ENCODE measurements around the gene NSUN5. TPM values are rescaled to one million over a fixed set of nuclear protein-coding genes. Genes with fewer than 3 reads are reported as not detected.
A peak's percentile ranks its signal among the peaks of the same experiment; 100 is the strongest.
"Not testable (repeated sequence)": the region's sequence is repeated elsewhere in the genome, so short reads cannot be mapped to it uniquely, and the experiment has no call there.

The NSUN5 gene
- total RNA-seq, 2 donors from 2014 or later, result 49.7 to 73.8 TPM

GRCh38 chr7:73318656-73319204 lies 10.1 kb upstream of the NSUN5 start:
- H3K27ac Mint-ChIP-seq; H3K27me3 Mint-ChIP-seq; DNase-seq (ENCODE audit: low spot score); H3K36me3 Mint-ChIP-seq; H3K9me3 Mint-ChIP-seq; H3K4me3 Mint-ChIP-seq; H3K4me1 Mint-ChIP-seq (ENCODE audit: low read depth in 2 of 2): not testable (repeated sequence)
- peak in 1 of 2 donors; percentile 38 for ATAC-seq

DNA sequence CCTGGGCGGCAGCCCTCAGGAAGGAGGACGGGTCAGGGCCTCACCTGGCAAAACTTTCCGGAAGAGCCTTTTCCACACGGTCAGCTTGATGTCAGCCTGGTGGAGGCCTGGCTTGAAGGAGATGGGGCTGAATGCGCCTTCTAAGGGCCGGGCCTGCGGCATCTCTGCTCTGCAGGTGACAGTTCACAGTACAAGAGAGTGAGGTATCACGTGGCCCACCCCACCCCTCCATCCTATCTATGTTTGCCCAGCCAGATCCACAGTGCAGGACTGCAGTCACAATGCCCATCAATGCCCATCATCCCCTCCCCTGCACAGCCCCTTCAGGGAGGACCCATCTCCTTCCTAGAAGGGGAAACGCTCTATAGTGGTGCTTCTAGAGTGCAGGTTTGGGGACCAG lies 7.9 kb upstream of the NSUN5 start:
- Mint-ChIP-seq H3K36me3 (no peaks in the 10 kb centered on the region), H3K27me3 (no peaks in the 10 kb centered on the region)

GRCh38 chr7:73314271-73314670 lies 5.6 kb upstream of the NSUN5 start:
- no peak overlapping the region for H3K27ac Mint-ChIP-seq

More for the DNA sequence above, 7.9 kb upstream of the NSUN5 start:
- ATAC-seq, result peak in 1 of 2 donors; percentile 37
- Mint-ChIP-seq H3K27ac (no peak overlapping the region), H3K4me1 (ENCODE audit: low read depth in 2 of 2) (no peaks in the 10 kb centered on the region), H3K4me3 (no peak overlapping the region), H3K9me3 (no peaks in the 10 kb centered on the region)
- DNase-seq (ENCODE audit: low spot score), result no peak

GRCh38 chr7:73313521-73313906 lies 4.9 kb upstream of the NSUN5 start:
- H3K36me3 Mint-ChIP-seq, result no peaks in the 10 kb centered on the region
- no peaks in the 10 kb centered on the region for H3K27me3 Mint-ChIP-seq
- DNase-seq (ENCODE audit: low spot score) (no peak), ATAC-seq (no peak)
- no peak overlapping the region for H3K4me3 Mint-ChIP-seq
- peaks cover 6 to 7% of the 10 kb centered on the region in 2 donors for H3K4me1 Mint-ChIP-seq (ENCODE audit: low read depth in 2 of 2)
- no peak overlapping the region for H3K27ac Mint-ChIP-seq
- H3K9me3 Mint-ChIP-seq, result no peaks in the 10 kb centered on the region

More at GRCh38 chr7:73314271-73314670, 5.6 kb upstream of the NSUN5 start:
- Mint-ChIP-seq H3K4me1 (ENCODE audit: low read depth in 2 of 2) (peaks cover 2 to 3% of the 10 kb centered on the region in 2 donors), H3K4me3 (no peak overlapping the region), H3K36me3 (no peaks in the 10 kb centered on the region), H3K27me3 (no peaks in the 10 kb centered on the region), H3K9me3 (no peaks in the 10 kb centered on the region)
- DNase-seq (ENCODE audit: low spot score), result no peak
- no peak for ATAC-seq

GRCh38 chr7:73312831-73313520 lies 4.3 kb upstream of the NSUN5 start:
- peaks cover 9 to 11% of the 10 kb centered on the region in 2 donors for H3K4me1 Mint-ChIP-seq (ENCODE audit: low read depth in 2 of 2)
- ATAC-seq (no peak), DNase-seq (ENCODE audit: low spot score) (no peak)
- no peaks in the 10 kb centered on the region for H3K9me3 Mint-ChIP-seq
- no peak overlapping the region for H3K27ac Mint-ChIP-seq
- no peaks in the 10 kb centered on the region for H3K36me3 Mint-ChIP-seq
- H3K27me3 Mint-ChIP-seq, result no peaks in the 10 kb centered on the region
- H3K4me3 Mint-ChIP-seq, result no peak overlapping the region

DNA sequence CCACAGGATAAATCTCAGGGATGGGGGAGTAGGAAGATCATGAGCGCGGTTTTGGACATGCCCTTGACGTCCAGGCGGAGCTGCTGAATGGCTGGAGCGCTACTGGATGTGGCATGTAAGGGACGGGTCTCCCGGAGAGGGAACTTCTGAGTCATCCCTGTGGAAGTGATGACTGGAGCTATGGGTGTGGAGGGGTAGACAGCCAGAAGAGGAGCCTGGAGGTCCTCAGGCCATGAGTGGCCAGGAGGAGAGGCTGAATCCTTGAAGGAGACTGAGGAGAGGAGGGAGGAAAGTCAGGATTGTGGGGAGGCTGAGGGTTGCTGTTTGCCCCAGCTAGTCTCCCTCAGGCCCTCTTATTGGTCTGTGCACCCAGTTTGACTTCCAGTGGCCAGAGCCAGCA lies 2.8 kb upstream of the NSUN5 start:
- H3K27me3 Mint-ChIP-seq; H3K27ac Mint-ChIP-seq; H3K4me3 Mint-ChIP-seq; H3K9me3 Mint-ChIP-seq; ATAC-seq; DNase-seq (ENCODE audit: low spot score): not testable (repeated sequence)
- Mint-ChIP-seq H3K4me1 (ENCODE audit: low read depth in 2 of 2) (peaks cover 24% of the 10 kb centered on the region in 2 donors), H3K36me3 (peaks cover 13% of the 10 kb centered on the region)

GRCh38 chr7:73308074-73308664 lies 457 bp downstream of the NSUN5 start:
- Mint-ChIP-seq H3K27me3 (no peaks in the 10 kb centered on the region), H3K4me1 (ENCODE audit: low read depth in 2 of 2) (peaks cover 30 to 31% of the 10 kb centered on the region in 2 donors), H3K9me3 (no peaks in the 10 kb centered on the region), H3K36me3 (peaks cover 20% of the 10 kb centered on the region), H3K27ac (peak overlapping the region; percentile 82 to 96), H3K4me3 (peak overlapping the region; percentile 95)
- no peak for DNase-seq (ENCODE audit: low spot score)
- ATAC-seq, result peak; percentile 68

DNA sequence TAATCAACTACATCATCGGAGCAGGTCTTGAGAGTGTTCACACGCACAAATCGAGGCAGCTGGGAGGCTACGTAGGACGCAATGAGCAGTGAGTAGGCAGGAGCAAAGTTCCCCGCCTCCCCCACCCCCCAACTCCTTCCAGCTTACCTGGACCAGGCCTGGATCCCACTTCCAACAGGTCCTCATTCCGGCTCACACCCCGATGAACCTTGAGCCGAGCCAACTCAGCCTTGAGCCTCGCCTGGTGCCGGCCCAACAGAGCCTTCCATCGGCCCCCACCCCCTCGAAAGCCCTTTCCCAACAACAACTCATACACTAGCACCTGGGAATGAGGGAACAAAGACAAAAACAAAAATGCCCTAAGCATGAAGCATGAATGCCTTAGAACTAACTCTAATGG lies 1.2 kb downstream of the NSUN5 start:
- Mint-ChIP-seq H3K27ac (peak overlapping the region; percentile 82 to 96), H3K4me3 (peak overlapping the region; percentile 95)

DNA sequence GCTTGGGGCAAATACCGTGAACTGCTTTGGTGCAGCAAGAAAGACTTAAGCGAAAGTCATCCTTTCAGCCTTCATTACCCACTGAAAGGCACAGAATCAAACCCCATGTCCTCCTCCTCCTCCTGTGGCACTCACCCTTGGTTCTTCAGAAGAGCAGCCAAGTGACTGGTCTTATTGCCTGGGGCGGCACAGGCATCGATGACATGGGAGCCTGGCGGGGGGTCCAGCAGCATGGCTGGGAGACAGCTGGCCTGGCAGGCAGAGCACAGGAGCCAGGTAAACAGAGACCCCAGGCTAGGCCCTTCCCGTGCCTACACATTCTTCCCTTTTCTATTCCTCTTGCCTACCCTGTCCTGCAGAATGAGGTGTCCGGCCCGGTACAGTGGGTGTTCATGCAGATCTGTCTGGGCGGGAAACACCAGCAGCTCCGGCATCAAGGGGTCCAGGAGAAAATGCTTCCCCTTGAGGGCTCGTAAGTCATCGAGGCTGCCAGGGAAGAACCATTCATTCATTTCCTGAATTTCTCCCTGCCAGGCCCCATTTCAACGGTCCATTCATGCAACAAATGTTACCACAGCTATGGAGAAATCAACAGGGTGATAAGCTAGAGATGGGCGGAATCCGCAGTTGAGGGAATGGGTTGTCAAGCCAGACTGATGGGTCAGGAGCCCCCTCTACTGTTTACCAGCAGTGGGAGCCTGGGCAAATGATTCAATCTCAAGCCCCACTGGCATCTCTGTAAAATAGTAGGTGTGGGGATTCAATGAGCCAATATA lies 3.8 kb downstream of the NSUN5 start:
- H3K27ac Mint-ChIP-seq; DNase-seq (ENCODE audit: low spot score); H3K27me3 Mint-ChIP-seq: not testable (repeated sequence)

More for the DNA sequence above, 1.2 kb downstream of the NSUN5 start:
- Mint-ChIP-seq H3K27me3 (no peaks in the 10 kb centered on the region), H3K4me1 (ENCODE audit: low read depth in 2 of 2) (peaks cover 30 to 31% of the 10 kb centered on the region in 2 donors), H3K36me3 (peaks cover 20% of the 10 kb centered on the region), H3K9me3 (no peaks in the 10 kb centered on the region)
- ATAC-seq (no peak), DNase-seq (ENCODE audit: low spot score) (no peak)

GRCh38 chr7:73304071-73304470 lies 4.6 kb downstream of the NSUN5 start:
- ATAC-seq, result no peak
- Mint-ChIP-seq H3K4me1 (ENCODE audit: low read depth in 2 of 2) (peaks cover 27% of the 10 kb centered on the region in 2 donors), H3K27me3 (no peaks in the 10 kb centered on the region)

More for the DNA sequence above, 3.8 kb downstream of the NSUN5 start:
- H3K4me3 Mint-ChIP-seq, ATAC-seq, H3K9me3 Mint-ChIP-seq: not testable (repeated sequence)
- Mint-ChIP-seq H3K36me3 (peaks cover 20% of the 10 kb centered on the region), H3K4me1 (ENCODE audit: low read depth in 2 of 2) (peaks cover 30 to 31% of the 10 kb centered on the region in 2 donors)

DNA sequence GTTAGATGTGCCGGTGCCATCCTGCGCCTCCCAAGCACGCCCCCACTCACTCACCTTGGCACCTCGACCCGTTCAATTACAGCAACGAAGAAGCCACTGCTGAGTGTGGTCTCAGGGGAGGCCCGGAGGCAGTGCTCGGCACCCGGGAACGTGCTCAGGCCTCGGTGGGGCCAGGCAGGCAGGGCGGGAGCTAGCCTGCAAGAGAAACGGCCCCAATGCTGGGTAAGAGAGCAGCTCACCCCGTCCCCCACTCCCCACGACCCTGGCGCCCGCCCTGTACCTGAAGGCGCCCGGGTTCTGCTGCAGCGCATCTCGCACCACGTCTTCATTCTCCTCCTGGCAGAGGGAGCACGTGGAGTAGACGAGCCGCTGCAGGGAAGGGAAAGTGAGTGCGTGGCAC lies 5.1 kb downstream of the NSUN5 start:
- DNase-seq (ENCODE audit: low spot score), result no peak
- H3K27me3 Mint-ChIP-seq, result no peaks in the 10 kb centered on the region
- no peak overlapping the region for H3K4me3 Mint-ChIP-seq
- no peak for ATAC-seq
- no peaks in the 10 kb centered on the region for H3K9me3 Mint-ChIP-seq
- H3K36me3 Mint-ChIP-seq, result peaks cover 20% of the 10 kb centered on the region
- peaks cover 23 to 25% of the 10 kb centered on the region in 2 donors for H3K4me1 Mint-ChIP-seq (ENCODE audit: low read depth in 2 of 2)
- no peak overlapping the region for H3K27ac Mint-ChIP-seq

More at GRCh38 chr7:73304071-73304470, 4.6 kb downstream of the NSUN5 start:
- Mint-ChIP-seq H3K4me3 (no peak overlapping the region), H3K27ac (no peak overlapping the region), H3K36me3 (peaks cover 20% of the 10 kb centered on the region), H3K9me3 (no peaks in the 10 kb centered on the region)
- no peak for DNase-seq (ENCODE audit: low spot score)

- not testable (repeated sequence) for ATAC-seq; DNase-seq (ENCODE audit: low spot score); H3K27ac Mint-ChIP-seq; H3K27me3 Mint-ChIP-seq; H3K4me3 Mint-ChIP-seq; H3K9me3 Mint-ChIP-seq
- Mint-ChIP-seq H3K36me3 (peaks cover 20% of the 10 kb centered on the region), H3K4me1 (ENCODE audit: low read depth in 2 of 2) (peaks cover 18 to 21% of the 10 kb centered on the region in 2 donors)
Measured at GRCh38 chr7:73302846-73303245, 5.8 kb downstream of the NSUN5 start.

GRCh38 chr7:73301108-73301507 lies 7.5 kb downstream of the NSUN5 start:
- H3K9me3 Mint-ChIP-seq; H3K4me1 Mint-ChIP-seq (ENCODE audit: low read depth in 2 of 2); H3K27me3 Mint-ChIP-seq; H3K36me3 Mint-ChIP-seq; DNase-seq (ENCODE audit: low spot score); ATAC-seq; H3K4me3 Mint-ChIP-seq; H3K27ac Mint-ChIP-seq: not testable (repeated sequence)
